Inflammatory macrophage treated with lipopolysaccharide for 4 hours (primary cell): Measurements from ENCODE around the gene PSG5.
"Not testable (repeated sequence)": the region's sequence is repeated elsewhere in the genome, so short reads cannot be mapped to it uniquely, and the experiment has no call there.

Experiments
- DNase-seq: peaks from one replicate; pipeline ENCODE4 v3.0.0-alpha.2; 2020

Gene PSG5

DNA sequence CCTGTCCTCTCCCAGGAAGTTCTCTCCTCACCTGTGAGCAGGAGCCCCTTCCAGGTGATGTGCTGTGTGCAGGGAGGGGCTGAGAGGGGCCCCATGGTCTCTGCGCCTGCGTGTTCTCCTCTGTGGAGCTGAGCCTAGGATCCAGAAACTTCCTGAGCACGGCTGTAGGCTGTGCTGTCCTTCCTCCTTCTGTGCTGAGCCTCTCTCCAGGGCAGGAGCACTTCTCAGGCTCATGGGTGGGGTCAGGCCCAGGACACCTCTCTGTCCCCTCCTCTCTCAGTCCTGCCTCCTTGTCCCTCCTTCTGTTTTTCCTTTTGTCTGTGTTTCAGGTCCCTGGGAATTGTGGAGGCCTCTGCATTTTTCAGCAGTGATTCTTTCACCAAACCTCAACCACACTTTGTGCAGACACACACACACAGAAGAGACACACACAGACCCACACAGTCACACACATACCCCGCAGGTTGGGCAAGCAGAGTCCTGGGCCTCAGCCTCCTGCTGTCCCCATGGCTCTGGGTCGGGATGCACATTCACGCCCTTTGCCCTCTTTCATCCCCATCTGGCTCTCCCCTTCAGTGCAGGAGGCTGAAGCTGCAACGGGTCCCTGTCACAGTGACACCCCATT lies at the start of gene PSG5:
TSS of gene PSG5 (minus strand) at position 226 of the 625 bp plus-strand sequence. CDS start at position 95, 131 bp downstream.
- not testable (repeated sequence) for DNase-seq

DNA sequence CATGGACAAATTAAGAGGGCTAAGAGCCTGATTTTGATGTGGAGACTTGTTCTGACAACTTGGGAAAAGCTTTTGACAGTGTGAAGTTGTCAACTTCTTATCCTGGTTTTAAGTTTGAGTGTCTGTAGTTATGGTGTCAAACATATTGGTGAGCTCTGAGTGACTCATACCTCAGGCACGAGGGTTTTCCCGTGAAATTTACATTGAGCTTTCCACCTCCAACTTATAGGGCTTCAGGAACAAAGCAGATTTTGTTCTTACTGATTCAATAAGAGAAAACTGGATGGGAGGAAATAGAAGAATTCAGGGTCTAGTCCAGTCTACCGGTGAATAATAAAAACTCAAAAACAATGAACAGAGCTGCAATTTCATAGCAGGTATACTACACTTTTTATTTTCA lies 49.4 kb upstream of the PSG5 start:
- not testable (repeated sequence) for DNase-seq

DNA sequence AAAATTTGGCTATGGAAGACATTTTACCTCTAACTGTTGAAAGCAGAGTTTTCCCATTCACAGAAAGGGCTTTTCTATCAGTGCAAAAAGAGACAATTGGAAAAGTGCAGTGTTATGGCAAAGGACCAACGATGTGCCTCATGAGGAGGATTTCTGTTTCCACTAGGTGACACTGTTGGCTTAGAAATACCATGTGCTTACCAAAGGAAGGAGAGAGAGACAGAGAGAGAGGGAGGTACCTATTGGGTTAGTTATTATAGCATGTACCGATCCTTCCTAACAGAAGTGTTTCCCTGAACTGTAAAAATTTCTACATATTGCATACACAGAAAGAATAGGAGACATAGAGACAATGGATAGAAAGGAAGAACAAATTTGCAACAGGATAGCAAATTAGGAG lies 43.0 kb upstream of the PSG5 start:
- no peak for DNase-seq

DNA sequence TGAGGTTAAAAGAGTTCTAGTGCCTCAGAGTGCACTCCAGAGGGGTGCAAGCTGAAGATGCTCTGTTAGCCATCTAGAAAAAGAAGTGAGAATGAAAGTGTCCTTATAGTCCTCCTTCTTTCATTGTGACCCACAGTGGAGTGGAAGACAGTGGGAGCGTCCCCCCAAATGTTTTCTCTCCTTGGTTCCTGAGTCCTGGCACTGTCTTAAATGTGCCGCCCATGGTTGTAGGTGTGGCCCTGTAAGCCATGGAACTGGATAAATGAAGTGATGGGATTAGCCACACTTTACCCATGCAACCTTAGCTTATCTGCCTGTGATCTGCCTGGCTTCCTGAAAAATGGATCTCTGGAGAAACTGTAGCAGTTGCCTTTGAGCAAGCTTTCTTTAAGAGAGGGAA lies 42.4 kb upstream of the PSG5 start:
- DNase-seq = not testable (repeated sequence)

DNA sequence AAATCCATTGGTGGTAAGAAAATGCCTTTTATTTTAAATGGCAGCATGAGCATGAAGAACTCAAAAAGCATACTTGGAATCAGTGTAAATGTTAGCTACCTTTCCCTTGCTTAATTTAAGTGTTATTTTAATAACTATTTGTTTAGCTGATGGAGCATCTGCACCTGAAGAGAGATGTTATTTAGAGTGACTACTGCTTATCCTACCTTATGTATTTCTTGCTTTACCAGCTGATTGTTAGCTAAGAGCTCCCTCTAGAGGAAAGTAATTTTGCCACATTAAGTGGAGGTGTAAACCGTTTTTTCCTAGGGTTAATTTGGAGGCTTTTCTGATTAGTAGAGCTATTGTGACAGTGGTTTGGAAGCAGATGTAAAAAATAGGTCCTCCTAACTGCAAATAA lies 40.6 kb upstream of the PSG5 start:
- DNase-seq = not testable (repeated sequence)

DNA sequence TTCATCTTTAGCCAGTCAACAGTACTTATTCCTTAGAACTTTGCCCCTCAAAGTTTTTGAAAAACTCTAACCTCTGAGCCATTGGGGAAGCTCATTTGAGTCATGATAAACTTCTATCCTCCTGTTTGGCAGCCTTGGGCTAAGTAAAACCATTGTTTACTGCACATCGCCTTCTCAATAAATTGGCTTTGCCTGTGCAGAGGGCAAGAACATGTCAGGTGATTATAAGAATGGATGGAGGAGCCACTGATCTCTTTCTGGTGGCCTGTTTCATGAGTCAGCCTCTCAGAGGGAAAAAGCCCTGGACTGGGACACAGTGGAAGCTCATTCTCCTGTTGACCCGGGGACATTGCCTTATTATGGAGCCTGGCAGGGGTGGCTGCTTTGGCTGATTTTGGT lies 38.5 kb upstream of the PSG5 start:
- no peak for DNase-seq

DNA sequence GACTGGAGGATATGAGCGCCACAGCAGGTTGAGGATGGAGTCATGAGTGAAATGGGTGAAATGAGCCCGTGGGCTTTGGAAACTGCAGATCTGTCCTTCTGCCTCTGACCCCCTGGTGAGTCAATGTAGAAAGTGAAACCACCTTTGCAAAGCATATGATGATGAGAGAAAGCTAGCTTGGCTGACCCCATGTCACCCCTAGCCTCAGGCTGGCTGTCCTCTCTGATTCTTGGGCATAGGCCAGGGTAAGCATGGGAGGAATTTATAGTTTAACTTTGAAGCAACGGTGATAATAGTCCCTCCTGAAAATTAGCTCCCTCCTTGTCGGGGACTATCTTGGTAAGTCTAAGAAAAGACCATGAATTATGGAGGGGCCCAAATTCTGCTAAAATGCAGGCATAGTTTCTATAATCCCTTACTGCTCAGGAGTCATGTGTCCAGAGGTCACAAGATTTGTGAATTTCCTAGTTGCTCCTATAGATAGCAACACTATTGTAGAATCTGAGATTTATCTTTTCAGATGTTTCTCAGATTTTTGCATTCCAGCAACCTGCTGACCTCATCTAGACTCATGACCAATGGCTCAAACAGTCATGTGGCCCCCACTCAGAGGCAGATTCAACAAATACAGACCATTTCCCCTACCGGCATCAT lies 38.0 kb upstream of the PSG5 start:
- not testable (repeated sequence) for DNase-seq

DNA sequence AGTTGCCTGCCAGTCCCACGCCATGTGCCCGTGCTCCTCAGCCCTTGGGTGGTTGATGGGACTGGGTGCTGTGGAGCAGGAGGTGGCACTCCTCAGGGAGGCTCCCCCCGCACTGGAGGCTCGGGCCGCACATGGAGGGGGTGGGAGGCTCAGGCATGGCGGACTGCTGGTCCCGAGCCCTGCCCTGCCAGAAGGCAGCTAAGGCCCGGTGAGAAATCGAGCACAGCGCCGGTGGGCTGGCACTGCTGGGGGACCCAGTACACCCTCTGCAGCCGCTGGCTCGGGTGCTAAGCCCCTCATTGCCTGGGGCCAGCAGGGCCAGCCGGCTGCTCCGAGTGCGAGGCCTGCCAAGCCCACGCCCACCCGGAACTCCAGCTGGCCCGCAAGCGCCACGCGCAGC lies 35.6 kb upstream of the PSG5 start:
- DNase-seq = not testable (repeated sequence)

DNA sequence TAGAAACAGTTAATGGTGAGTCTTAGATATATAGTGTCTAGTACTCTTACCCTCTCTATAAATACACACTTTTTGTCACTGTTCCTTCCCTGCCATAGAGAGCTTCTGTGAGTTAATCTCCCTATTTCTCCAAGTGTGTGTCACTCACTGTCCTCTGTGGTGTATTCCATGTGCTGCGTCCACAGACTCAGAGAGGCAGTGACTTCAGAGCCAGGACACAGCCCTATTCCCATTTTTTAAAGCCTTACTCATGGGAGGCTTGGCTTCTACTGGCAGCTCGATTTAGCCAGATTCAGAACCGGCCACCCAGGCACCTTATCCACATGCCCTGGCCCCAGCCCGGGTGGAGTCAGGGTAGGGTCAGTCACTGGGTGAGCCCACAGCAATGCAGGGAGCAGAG lies 32.8 kb upstream of the PSG5 start:
- DNase-seq = not testable (repeated sequence)

DNA sequence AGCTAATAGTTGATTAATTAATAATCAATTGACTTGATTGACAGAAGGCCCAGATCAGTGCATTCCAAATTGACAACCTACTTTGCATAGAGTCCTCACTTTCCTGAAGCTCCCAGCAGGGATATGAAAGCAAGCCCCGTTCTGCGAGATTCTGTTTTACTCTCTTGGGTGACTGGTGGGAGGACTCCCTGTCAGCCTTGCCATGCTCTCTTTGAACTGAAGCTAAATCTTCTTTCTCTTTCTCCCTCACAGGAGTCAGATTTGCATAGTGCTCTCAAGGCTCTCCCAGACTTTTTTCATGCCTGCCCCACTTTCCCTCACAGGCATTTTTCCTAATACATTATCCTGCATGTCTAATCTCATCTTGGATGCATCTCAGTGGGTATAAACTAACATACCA lies 29.5 kb upstream of the PSG5 start:
- DNase-seq = not testable (repeated sequence)

DNA sequence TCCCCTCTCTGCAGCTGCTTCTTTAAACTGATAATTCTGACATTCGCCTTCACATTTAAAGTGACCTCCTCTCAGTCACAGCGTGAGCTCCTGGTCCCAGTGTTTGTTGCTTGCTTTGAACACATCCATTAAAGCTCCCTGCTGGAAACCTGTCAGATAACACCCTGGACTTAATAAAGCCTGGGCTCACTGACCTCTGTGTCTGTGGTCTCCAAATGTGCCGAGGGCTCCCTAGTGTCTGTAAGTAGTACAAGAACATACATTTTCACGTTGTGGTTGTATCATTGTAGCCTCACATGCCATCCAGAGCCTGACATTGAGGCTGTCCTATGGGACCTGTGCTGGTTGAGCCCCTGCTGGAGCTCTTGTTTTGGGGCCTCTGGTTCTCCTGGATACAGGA lies 21.7 kb upstream of the PSG5 start:
- no peak for DNase-seq

DNA sequence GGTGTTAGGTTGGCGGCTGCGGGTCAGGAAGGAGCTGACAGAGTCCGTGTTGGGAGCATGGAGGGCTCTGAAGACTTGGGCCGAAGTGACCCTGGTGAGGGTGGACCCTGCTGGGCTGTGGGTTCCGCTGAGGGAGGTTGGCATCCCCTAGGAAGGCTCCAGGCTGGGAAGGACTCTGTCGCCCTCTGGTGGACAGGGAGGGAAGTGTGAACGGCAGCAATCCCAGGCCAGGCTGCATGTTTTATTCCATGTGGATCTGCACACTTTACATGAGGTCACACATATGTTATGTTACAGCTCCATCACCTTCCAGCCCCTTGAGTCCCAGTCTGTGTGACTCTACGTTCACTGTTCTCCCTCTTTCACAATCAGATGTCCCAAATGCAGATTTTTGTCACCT lies 20.8 kb upstream of the PSG5 start:
- not testable (repeated sequence) for DNase-seq

DNA sequence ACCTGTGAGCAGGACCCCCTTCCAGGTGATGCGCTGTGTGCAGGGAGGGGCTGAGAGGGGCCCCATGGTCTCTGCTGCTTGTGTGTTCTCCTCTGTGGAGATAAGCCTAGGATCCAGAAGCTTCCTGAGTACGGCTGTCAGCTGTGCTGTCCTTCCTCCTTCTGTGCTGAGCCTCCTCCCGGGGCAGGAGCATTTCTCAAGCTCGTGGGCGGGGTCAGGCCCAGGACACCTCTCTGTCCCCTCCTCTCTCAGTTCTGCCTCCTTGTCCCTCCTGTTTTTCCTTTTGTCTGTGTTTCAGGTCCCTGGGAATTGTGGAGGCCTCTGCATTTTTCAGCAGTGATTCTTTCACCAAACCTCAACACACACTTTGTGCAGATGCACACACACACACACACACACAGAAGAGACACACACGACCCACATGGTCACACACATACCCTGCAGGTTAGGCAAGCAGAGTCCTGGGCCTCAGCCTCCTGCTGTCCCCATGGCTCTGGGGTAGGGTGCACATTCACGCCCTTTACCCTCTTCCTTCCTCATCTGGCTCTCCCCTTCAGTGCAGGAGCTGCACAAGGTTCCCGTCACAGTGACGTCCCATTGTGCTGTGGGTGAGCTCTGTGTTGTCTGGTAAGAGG lies 19.3 kb upstream of the PSG5 start, which contains the start of gene PSG4:
TSS of gene PSG4 (minus strand) at position 168 of the 635 bp plus-strand sequence. CDS start at position 66, 102 bp downstream.
- DNase-seq = not testable (repeated sequence)

DNA sequence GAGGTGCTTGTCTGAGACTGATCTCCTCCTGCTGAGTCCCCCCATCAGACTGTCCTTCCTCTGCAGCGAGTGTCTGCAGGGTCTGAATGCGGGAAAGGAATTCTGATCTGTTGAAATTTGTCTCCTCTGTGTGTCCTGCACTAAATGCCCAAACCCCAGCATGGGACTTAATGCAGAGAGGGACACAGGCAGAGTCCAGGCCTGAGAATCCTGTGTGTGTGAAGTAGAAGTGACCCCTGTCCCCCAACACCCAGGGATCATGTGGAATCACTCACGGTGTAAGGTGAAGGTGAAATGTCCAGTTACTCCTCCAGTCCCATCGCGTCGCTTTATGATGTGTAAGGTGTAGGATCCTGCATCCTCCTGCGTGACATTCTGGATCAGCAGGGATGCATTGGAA lies 17.3 kb upstream of the PSG5 start:
- DNase-seq = not testable (repeated sequence)

DNA sequence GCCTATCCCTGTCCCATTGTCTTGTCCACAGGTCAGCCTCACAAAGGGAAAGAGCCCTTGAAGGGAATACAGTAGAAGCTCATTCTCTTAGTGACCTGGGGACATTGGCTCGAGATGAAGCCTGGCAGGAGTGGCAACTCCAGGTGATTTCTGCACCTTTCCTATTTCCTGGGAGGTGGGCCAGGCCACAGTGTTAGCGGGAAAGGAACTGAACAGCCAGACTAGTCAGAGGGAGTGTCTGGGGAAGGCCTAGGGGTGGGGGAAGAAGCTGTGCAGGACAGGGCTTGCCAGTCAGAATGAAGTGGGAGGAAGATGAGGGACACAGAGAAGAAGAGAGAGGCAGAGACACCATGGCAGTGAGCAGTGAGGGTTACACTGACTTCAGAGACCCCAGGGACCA lies 15.6 kb upstream of the PSG5 start:
- DNase-seq = not testable (repeated sequence)

DNA sequence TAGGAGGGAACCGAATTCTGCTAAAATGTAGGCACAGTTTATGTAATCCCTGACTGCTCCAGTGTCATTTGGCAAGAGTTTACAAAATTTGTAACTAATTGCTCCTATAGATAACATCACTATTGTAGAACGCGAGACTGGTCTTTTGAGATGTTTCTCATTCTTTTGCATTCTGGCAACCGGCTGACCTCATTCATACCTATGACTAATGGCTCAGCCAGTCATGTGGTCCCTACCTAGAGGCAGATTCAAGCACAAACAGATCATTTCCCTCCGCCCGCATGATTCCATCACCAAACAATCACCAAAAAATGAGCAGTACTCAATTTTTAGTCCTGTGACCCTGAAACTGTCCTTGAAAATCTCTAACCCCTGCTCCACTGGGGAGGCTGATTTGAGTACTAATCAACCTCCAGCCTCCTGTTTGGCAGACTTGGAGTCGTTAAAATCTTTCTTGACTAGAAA lies 15.0 kb upstream of the PSG5 start:
- not testable (repeated sequence) for DNase-seq

DNA sequence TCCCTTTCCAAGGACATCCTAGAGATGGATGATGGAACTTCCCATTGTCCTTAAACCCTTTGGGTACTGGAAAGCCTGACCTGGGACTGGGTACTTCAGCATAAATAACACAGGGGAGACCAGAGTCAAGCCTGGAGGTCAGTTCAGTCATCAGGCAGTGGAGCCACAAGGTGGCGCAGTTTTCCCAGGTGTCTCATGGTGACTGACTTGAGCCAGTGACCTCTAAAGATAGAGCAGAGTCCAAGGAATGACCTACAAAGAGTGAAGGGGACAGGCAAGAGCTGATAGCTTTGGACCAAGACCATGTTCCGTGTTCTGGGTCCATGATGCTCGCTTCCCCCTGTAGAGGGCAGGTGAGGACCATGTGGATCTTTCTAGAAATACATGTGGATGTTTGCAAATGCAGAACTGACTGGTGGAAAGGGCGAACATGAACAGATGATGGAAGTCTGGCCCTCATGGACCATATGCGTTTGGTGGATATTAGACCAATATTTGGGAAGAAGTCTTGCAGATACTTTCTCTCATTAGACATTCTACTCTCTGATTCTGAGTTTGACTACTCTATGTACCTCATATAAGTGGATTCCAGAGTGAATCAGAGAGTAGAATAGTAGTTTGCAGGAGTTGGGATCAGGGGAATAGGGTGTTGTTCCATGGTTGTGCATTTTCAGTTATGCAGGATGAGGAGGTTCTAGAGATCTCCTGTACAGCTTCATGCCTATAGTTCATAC lies 12.5 kb upstream of the PSG5 start:
- not testable (repeated sequence) for DNase-seq

DNA sequence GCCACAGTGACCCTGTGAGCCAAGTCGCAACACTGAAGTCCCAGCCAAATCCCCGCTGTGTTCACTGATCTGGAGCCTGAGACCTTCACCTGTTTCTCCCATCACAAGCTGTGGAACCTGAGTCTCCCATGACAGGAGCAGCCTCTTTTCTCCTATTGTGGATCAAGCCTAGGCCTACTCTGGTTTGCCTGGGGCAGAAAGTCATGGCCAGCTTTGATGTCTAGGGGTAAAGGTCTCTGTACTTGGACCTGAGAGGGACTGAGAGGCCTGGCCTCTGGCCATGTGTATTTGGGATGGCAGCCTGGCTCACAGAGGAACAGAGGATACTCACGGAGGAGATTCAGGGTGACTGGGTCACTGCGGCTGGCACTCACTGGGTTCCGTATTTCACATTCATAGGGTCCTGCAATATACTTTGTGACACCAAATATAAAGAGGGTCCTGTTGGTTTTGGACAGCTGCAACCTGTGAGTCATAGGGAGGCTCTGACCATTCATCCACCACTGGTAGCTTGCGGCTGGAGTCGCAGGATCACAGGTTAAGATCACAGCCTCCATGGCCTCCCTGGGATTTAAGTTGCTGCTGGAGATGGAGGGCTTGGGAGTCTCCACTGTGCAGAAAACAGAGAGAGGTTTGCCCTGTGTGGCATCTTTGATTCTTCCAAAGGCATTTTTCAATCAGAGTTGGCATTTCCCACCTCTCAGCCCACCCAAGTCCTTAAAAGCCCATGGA lies 11.5 kb upstream of the PSG5 start:
- not testable (repeated sequence) for DNase-seq

DNA sequence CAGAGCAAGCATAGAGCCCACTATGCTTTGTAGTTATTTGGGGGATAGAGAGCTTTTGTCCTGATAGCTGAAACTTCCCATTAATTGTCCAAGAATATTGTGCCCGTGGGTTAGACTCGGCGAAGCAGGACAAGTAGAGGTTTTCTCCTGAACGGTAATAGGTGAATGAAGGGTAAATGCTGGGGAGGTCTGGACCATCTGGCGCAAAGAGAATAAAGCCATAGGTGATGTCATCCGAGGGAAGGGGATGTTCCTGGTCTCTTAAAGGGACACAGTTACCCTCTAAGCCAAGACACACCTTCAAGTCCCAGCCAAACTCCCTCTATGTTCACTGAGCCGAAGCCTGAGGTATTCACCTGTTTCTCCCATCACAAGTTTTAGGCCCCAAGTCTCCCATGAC lies 8.1 kb upstream of the PSG5 start:
- DNase-seq = not testable (repeated sequence)

DNA sequence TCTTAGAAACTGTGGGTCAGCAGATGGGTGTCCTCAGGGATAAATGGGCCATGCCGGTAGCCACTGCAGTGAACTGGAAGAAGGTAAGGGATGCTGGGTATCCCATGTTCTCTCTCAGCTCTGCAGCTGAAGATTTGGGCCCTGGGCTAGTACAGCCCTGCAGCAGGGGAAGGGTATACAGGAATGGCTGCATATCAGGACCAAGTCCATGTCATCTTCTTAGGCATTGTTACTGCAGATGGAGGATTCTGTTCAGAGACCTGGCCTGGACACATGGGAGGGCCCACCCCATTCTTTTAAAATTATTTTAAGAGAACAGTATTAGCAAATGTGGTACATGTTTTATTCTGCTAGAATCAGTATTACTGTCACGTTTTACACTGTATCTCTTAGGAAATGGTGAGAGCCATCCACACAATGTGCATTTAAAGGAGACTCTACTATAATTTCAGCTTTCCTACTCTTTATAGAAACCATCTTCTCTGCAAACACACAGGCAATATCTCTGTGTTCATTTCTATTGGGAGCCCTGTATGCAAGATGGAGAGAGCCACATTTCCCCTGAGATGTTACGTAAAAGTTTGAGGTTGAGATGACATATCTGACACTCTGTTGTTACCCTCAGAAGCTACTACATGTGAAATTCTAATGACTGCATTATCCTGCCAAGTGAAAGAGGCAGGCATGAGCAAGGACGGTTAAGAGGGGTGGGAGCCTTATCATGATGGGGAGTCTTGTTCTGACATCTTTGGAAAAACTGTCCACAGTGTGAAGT lies 6.2 kb upstream of the PSG5 start:
- DNase-seq = not testable (repeated sequence)

DNA sequence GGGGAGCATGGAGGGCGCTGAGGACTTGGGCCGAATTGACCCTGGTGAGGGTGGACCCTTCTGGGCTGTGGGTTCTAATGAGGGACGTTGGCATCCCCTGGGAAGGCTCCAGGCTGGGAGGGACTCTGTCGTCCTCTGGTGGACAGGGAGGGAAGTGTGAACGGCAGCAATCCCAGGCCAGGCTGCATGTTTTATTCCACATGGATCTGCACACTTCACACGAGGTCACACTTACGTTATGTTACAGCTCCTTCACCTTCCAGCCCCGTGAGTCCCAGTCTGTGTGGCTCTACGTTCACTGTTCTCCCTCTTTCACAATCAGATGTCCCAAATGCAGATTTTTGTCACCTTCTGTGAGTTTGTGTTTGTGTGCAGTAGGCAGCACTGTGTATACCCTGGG lies 1.8 kb upstream of the PSG5 start:
- not testable (repeated sequence) for DNase-seq
